Mesothelial cell of epicardium (in vitro differentiated cells): ENCODE results near the gene RPS19BP1. TPM values are rescaled to one million over a fixed set of nuclear protein-coding genes. Genes with fewer than 3 reads are reported as not detected.
"Not testable (repeated sequence)": the region's sequence is repeated elsewhere in the genome, so short reads cannot be mapped to it uniquely, and the experiment has no call there.

Experiments used
- DNase-seq, 2 experiments: peaks; one replicate each; pipeline ENCODE4 v3.0.0; 2021; ENCODE audit warnings: low spot score in 2 of 2; ENCODE audit not compliant: unreplicated experiment in 2 of 2
- H3K27ac Mint-ChIP-seq: 2 replicates; pipeline ENCODE4 v1.8.0; 2021; ENCODE audit warnings: mixed read lengths
- H3K27me3 Mint-ChIP-seq: 2 replicates; pipeline ENCODE4 v1.8.0; 2021; ENCODE audit warnings: low read depth, mixed read lengths
- H3K36me3 Mint-ChIP-seq: 2 replicates; pipeline ENCODE4 v1.8.0; 2021; ENCODE audit warnings: mixed read lengths
- H3K4me1 Mint-ChIP-seq: 2 replicates; pipeline ENCODE4 v1.8.0; 2021; ENCODE audit warnings: mixed read lengths
- H3K4me3 Mint-ChIP-seq: 2 replicates; pipeline ENCODE4 v1.8.0; 2021; ENCODE audit warnings: mild to moderate bottlenecking, moderate library complexity, mixed read lengths
- H3K9me3 Mint-ChIP-seq: 2 replicates; pipeline ENCODE4 v1.8.0; 2021; ENCODE audit warnings: mixed read lengths
- total RNA-seq: library from RNA; stranded (reverse); gene quantifications from 3 replicates; pipeline ENCODE4 v1.2.1, GENCODE V29; 2021
- TF ChIP-seq, protein P1 (sequence below): fragments of 200-600 bp; sonication (generic); IDR thresholded peaks from one replicate; pipeline ENCODE4 v1.5.0; 2021; ENCODE audit warnings: antibody characterized with exemption; ENCODE audit not compliant: unreplicated experiment

Gene RPS19BP1
- total RNA-seq, 1 donor from 2014 or later: 33.0 TPM

DNA sequence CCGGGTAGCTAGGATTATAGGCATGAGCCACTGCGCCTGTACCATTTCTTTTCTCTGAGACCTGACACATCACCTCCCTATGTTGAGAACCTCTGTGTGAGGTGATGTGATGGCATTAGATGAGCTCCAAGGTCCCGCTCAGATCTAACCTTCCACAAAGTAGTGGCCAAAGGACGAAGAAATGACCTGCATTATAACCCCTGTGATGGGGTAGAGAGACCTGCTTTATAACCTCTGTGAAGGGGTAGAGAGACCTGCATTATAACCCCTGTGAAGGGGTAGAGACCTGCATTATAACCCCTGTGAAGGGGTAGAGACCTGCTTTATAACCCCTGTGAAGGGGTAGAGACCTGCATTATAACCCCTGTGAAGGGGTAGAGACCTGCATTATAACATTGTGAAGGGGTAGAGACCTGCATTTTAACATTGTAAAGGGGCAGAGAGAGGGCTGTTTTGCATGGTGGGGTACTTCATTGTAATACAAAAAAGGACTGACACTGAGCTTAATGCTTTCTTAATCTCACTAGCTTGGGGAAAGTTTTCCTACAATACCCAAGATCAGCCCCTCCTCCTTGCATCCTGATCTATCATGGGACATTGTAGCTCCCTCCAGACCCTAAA, 21.9 kb downstream of the RPS19BP1 start:
- Mint-ChIP-seq H3K36me3 (peaks cover 37% of the 10 kb centered on the region), H3K27ac (no peak overlapping the region), H3K4me1 (no peaks in the 10 kb centered on the region), H3K27me3 (no peaks in the 10 kb centered on the region), H3K4me3 (no peak overlapping the region), H3K9me3 (no peaks in the 10 kb centered on the region)
- DNase-seq: no peak
- TF ChIP-seq, protein P1, sequence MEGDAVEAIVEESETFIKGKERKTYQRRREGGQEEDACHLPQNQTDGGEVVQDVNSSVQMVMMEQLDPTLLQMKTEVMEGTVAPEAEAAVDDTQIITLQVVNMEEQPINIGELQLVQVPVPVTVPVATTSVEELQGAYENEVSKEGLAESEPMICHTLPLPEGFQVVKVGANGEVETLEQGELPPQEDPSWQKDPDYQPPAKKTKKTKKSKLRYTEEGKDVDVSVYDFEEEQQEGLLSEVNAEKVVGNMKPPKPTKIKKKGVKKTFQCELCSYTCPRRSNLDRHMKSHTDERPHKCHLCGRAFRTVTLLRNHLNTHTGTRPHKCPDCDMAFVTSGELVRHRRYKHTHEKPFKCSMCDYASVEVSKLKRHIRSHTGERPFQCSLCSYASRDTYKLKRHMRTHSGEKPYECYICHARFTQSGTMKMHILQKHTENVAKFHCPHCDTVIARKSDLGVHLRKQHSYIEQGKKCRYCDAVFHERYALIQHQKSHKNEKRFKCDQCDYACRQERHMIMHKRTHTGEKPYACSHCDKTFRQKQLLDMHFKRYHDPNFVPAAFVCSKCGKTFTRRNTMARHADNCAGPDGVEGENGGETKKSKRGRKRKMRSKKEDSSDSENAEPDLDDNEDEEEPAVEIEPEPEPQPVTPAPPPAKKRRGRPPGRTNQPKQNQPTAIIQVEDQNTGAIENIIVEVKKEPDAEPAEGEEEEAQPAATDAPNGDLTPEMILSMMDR: no peak

GRCh38 chr22:39508393-39508792, 24.2 kb downstream of the RPS19BP1 start:
- Mint-ChIP-seq H3K4me3 (no peak overlapping the region), H3K27me3 (no peaks in the 10 kb centered on the region), H3K27ac (no peak overlapping the region), H3K4me1 (peaks cover 4% of the 10 kb centered on the region), H3K9me3 (no peaks in the 10 kb centered on the region), H3K36me3 (peaks cover 34% of the 10 kb centered on the region)
- TF ChIP-seq, protein P1: no peak
- DNase-seq: no peak

DNA sequence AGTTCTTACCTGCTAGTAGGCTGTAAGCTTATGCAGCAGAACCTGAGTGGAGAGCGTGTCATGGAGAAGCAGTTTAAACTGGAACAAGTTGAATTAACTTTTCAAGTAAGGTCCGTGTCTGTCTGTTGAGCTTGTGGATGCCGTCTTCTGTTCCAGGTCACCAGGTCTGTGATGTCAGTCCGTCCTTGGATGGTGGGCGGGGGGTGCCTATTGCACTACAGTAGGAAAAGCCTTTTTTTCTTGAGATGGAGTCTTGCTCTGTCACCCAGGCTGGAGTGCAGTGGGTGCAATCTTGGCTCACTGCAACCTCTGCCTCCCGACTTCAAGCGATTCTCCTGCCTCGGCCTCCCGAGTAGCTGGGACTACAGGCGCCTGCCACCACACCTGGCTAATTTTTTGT, 25.5 kb downstream of the RPS19BP1 start:
- H3K27me3 Mint-ChIP-seq, H3K27ac Mint-ChIP-seq, H3K4me3 Mint-ChIP-seq, H3K9me3 Mint-ChIP-seq, DNase-seq: not testable (repeated sequence)
- H3K4me1 Mint-ChIP-seq: peaks cover 15% of the 10 kb centered on the region
- H3K36me3 Mint-ChIP-seq: peaks cover 30% of the 10 kb centered on the region

- DNase-seq: no peak
- Mint-ChIP-seq H3K4me3 (peak overlapping the region; percentile 21), H3K27ac (no peak overlapping the region), H3K36me3 (peaks cover 26% of the 10 kb centered on the region), H3K9me3 (no peaks in the 10 kb centered on the region), H3K27me3 (no peaks in the 10 kb centered on the region), H3K4me1 (peaks cover 31% of the 10 kb centered on the region)
- TF ChIP-seq, protein P1: no peak
Observed at GRCh38 chr22:39504071-39504470, 28.5 kb downstream of the RPS19BP1 start.

DNA sequence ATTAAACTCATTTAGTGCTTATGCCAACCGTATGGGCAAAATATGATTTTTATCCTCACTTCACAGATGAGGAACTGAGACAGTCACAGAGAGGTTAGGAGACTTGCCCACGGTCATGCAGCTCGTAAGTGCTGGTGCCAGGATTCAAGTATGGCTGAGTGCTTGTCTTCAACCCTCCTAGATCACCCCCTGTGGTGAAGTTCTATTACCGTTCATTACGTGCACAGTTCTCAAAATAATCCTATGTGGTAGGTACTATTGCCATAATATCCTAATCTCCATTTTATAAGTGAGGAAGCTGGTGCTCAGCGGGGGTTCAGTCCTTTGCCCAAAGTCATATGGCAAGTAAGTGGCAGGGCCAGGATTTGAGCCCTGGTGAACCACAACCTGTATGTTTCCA, 28.9 kb downstream of the RPS19BP1 start:
- Mint-ChIP-seq H3K36me3 (peaks cover 24% of the 10 kb centered on the region), H3K9me3 (no peaks in the 10 kb centered on the region), H3K27me3 (no peaks in the 10 kb centered on the region), H3K27ac (peak overlapping the region; percentile 63), H3K4me1 (peaks cover 35% of the 10 kb centered on the region), H3K4me3 (peak overlapping the region; percentile 98)
- TF ChIP-seq, protein P1: no peak
- no peak for DNase-seq

DNA sequence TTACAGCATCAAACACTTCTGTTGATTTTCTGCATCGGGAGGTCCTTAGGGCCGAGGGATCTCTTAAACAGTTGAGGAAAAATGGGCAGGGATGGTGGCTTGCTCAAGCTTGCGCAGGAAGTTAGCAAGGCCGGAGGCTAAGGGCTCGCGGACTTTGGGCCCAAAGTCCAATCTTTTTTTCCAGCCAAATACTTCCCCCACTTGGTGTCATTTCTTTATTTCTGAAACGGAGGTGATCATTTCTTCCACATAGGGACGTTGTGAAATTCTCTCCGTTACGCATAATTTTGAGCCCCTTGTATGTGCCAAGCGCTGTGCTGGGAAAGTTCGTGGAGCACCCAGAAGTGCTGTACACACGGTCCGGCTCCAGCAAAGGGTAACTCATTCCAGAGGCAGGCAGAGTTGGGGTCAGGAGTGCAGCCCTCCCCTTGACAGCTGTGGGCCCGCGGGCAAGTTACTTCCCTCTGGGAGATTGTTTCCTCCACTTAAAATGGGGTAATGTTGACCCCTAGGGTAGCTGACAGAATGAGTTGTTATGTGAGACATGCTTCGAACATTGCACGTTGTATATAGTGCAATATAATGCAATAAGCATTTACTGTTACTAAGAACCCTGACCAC, 29.6 kb downstream of the RPS19BP1 start:
- Mint-ChIP-seq H3K36me3 (peaks cover 20% of the 10 kb centered on the region), H3K27me3 (no peaks in the 10 kb centered on the region), H3K4me1 (peaks cover 38% of the 10 kb centered on the region), H3K27ac (peak overlapping the region; percentile 50), H3K4me3 (peak overlapping the region; percentile 98), H3K9me3 (no peaks in the 10 kb centered on the region)
- DNase-seq: no peak
- TF ChIP-seq, protein P1: no peak
